Measurements from ENCODE around the gene RAB8B. TPM values are rescaled to one million over a fixed set of nuclear protein-coding genes. Genes with fewer than 3 reads are reported as not detected.
A peak's percentile ranks its signal among the peaks of the same experiment; 100 is the strongest.

Gene RAB8B
- total and polyA plus RNA-seq, 4 donors = 34.4 to 104 (median 53.5) TPM

- Histone ChIP-seq H3K27ac (ENCODE audit: low read depth, low read length) (no peak overlapping the region), H3K9me3 (ENCODE audit: control insufficient read depth, insufficient read depth, low read length) (no peaks in the 10 kb centered on the region), H3K4me3 (ENCODE audit: low read depth, low read length) (no peak overlapping the region), H3K36me3 (ENCODE audit: control insufficient read depth, insufficient read depth, low read length) (peaks cover 13% of the 10 kb centered on the region), H3K4me1 (ENCODE audit: control insufficient read depth, insufficient read depth, low read length) (peaks cover 2% of the 10 kb centered on the region), H3K27me3 (ENCODE audit: control insufficient read depth, insufficient read depth, low read length) (no peaks in the 10 kb centered on the region)
- no peak for DNase-seq (ENCODE audit: low read depth in 4 of 6, low spot score in 6 of 6)
- WGBS (ENCODE audit: insufficient coverage) = no CpG with 5 or more reads among the region's 2 CpGs
Measured at GRCh38 chr15:63252292-63252691, 62.9 kb downstream of the RAB8B start.

GRCh38 chr15:63254991-63255390 lies 65.6 kb downstream of the RAB8B start:
- no CpG with 5 or more reads among the region's 2 CpGs for WGBS (ENCODE audit: insufficient coverage)
- no peaks in the 10 kb centered on the region for H3K9me3 ChIP-seq (ENCODE audit: control insufficient read depth, insufficient read depth, low read length)
- DNase-seq (ENCODE audit: low read depth in 4 of 6, low spot score in 6 of 6) = no peak
- peaks cover 3% of the 10 kb centered on the region for H3K4me1 ChIP-seq (ENCODE audit: control insufficient read depth, insufficient read depth, low read length)
- H3K27ac ChIP-seq (ENCODE audit: low read depth, low read length) = peak overlapping the region; percentile 78
- H3K27me3 ChIP-seq (ENCODE audit: control insufficient read depth, insufficient read depth, low read length) = no peaks in the 10 kb centered on the region
- peaks cover 11% of the 10 kb centered on the region for H3K36me3 ChIP-seq (ENCODE audit: control insufficient read depth, insufficient read depth, low read length)
- H3K4me3 ChIP-seq (ENCODE audit: low read depth, low read length) = no peak overlapping the region

- H3K4me3 ChIP-seq (ENCODE audit: low read depth, low read length) = no peak overlapping the region
- H3K4me1 ChIP-seq (ENCODE audit: control insufficient read depth, insufficient read depth, low read length) = peaks cover 3% of the 10 kb centered on the region
- WGBS (ENCODE audit: insufficient coverage) = no CpG with 5 or more reads among the region's 1 CpG
- no peaks in the 10 kb centered on the region for H3K27me3 ChIP-seq (ENCODE audit: control insufficient read depth, insufficient read depth, low read length)
- H3K9me3 ChIP-seq (ENCODE audit: control insufficient read depth, insufficient read depth, low read length) = no peaks in the 10 kb centered on the region
- DNase-seq (ENCODE audit: low read depth in 4 of 6, low spot score in 6 of 6) = peak in 2 of 6 donors; percentile 34 to 43
- peak overlapping the region; percentile 78 for H3K27ac ChIP-seq (ENCODE audit: low read depth, low read length)
- H3K36me3 ChIP-seq (ENCODE audit: control insufficient read depth, insufficient read depth, low read length) = peaks cover 5% of the 10 kb centered on the region
Measured at GRCh38 chr15:63255489-63255990, 66.1 kb downstream of the RAB8B start.

GRCh38 chr15:63256433-63257274 lies 67.2 kb downstream of the RAB8B start:
- H3K9me3 ChIP-seq (ENCODE audit: control insufficient read depth, insufficient read depth, low read length) = no peaks in the 10 kb centered on the region
- 7% methylated on average over 2 of the region's 5 CpGs for WGBS (ENCODE audit: insufficient coverage)
- H3K4me1 ChIP-seq (ENCODE audit: control insufficient read depth, insufficient read depth, low read length) = peaks cover 3% of the 10 kb centered on the region
- H3K27ac ChIP-seq (ENCODE audit: low read depth, low read length) = peak overlapping the region; percentile 78
- no peaks in the 10 kb centered on the region for H3K27me3 ChIP-seq (ENCODE audit: control insufficient read depth, insufficient read depth, low read length)
- peak in 2 of 6 donors; percentile 36 to 51 for DNase-seq (ENCODE audit: low read depth in 4 of 6, low spot score in 6 of 6)
- H3K4me3 ChIP-seq (ENCODE audit: low read depth, low read length) = no peak overlapping the region
- H3K36me3 ChIP-seq (ENCODE audit: control insufficient read depth, insufficient read depth, low read length) = peaks cover 5% of the 10 kb centered on the region

GRCh38 chr15:63258658-63259057 lies 69.3 kb downstream of the RAB8B start:
- no peak overlapping the region for H3K27ac ChIP-seq (ENCODE audit: low read depth, low read length)
- WGBS (ENCODE audit: insufficient coverage) = 92% methylated on average over 2 of the region's 2 CpGs
- H3K4me3 ChIP-seq (ENCODE audit: low read depth, low read length) = no peak overlapping the region
- H3K9me3 ChIP-seq (ENCODE audit: control insufficient read depth, insufficient read depth, low read length) = no peaks in the 10 kb centered on the region
- DNase-seq (ENCODE audit: low read depth in 4 of 6, low spot score in 6 of 6) = no peak
- peaks cover 8% of the 10 kb centered on the region for H3K36me3 ChIP-seq (ENCODE audit: control insufficient read depth, insufficient read depth, low read length)
- H3K4me1 ChIP-seq (ENCODE audit: control insufficient read depth, insufficient read depth, low read length) = peaks cover 3% of the 10 kb centered on the region
- H3K27me3 ChIP-seq (ENCODE audit: control insufficient read depth, insufficient read depth, low read length) = no peaks in the 10 kb centered on the region

- H3K9me3 ChIP-seq (ENCODE audit: control insufficient read depth, insufficient read depth, low read length) = no peaks in the 10 kb centered on the region
- H3K27me3 ChIP-seq (ENCODE audit: control insufficient read depth, insufficient read depth, low read length) = no peaks in the 10 kb centered on the region
- no peak overlapping the region for H3K27ac ChIP-seq (ENCODE audit: low read depth, low read length)
- H3K36me3 ChIP-seq (ENCODE audit: control insufficient read depth, insufficient read depth, low read length) = peaks cover 9% of the 10 kb centered on the region
- no CpG with 5 or more reads among the region's 5 CpGs for WGBS (ENCODE audit: insufficient coverage)
- no peak overlapping the region for H3K4me3 ChIP-seq (ENCODE audit: low read depth, low read length)
- H3K4me1 ChIP-seq (ENCODE audit: control insufficient read depth, insufficient read depth, low read length) = peaks cover 3% of the 10 kb centered on the region
- DNase-seq (ENCODE audit: low read depth in 4 of 6, low spot score in 6 of 6) = no peak
Measured at GRCh38 chr15:63260791-63261190, 71.4 kb downstream of the RAB8B start.

- Histone ChIP-seq H3K4me3 (ENCODE audit: low read depth, low read length) (no peak overlapping the region), H3K9me3 (ENCODE audit: control insufficient read depth, insufficient read depth, low read length) (no peaks in the 10 kb centered on the region), H3K27me3 (ENCODE audit: control insufficient read depth, insufficient read depth, low read length) (no peaks in the 10 kb centered on the region), H3K36me3 (ENCODE audit: control insufficient read depth, insufficient read depth, low read length) (peaks cover 9% of the 10 kb centered on the region), H3K27ac (ENCODE audit: low read depth, low read length) (no peak overlapping the region), H3K4me1 (ENCODE audit: control insufficient read depth, insufficient read depth, low read length) (peaks cover 3% of the 10 kb centered on the region)
- DNase-seq (ENCODE audit: low read depth in 4 of 6, low spot score in 6 of 6) = no peak
Measured at GRCh38 chr15:63261311-63261710, 71.9 kb downstream of the RAB8B start.

- 85% methylated on average over 6 of the region's 6 CpGs for WGBS (ENCODE audit: insufficient coverage)
Measured at GRCh38 chr15:63263519-63263918, 74.1 kb downstream of the RAB8B start.

GRCh38 chr15:63264688-63265293 lies 75.4 kb downstream of the RAB8B start:
- Histone ChIP-seq H3K36me3 (ENCODE audit: control insufficient read depth, insufficient read depth, low read length) (peaks cover 17% of the 10 kb centered on the region), H3K9me3 (ENCODE audit: control insufficient read depth, insufficient read depth, low read length) (no peaks in the 10 kb centered on the region), H3K4me3 (ENCODE audit: low read depth, low read length) (no peak overlapping the region), H3K27me3 (ENCODE audit: control insufficient read depth, insufficient read depth, low read length) (no peaks in the 10 kb centered on the region), H3K27ac (ENCODE audit: low read depth, low read length) (no peak overlapping the region), H3K4me1 (ENCODE audit: control insufficient read depth, insufficient read depth, low read length) (no peaks in the 10 kb centered on the region)
- no peak for DNase-seq (ENCODE audit: low read depth in 4 of 6, low spot score in 6 of 6)
- 71% methylated on average over 1 of the region's 1 CpG for WGBS (ENCODE audit: insufficient coverage)

More at GRCh38 chr15:63263519-63263918, 74.1 kb downstream of the RAB8B start:
- no peak overlapping the region for H3K4me3 ChIP-seq (ENCODE audit: low read depth, low read length)
- H3K4me1 ChIP-seq (ENCODE audit: control insufficient read depth, insufficient read depth, low read length) = no peaks in the 10 kb centered on the region
- H3K36me3 ChIP-seq (ENCODE audit: control insufficient read depth, insufficient read depth, low read length) = peaks cover 10% of the 10 kb centered on the region
- no peak for DNase-seq (ENCODE audit: low read depth in 4 of 6, low spot score in 6 of 6)
- H3K9me3 ChIP-seq (ENCODE audit: control insufficient read depth, insufficient read depth, low read length) = no peaks in the 10 kb centered on the region
- H3K27me3 ChIP-seq (ENCODE audit: control insufficient read depth, insufficient read depth, low read length) = no peaks in the 10 kb centered on the region
- no peak overlapping the region for H3K27ac ChIP-seq (ENCODE audit: low read depth, low read length)

Measured in spinal cord (tissue), 10 donors.